ENCODE measurements around the gene ARMH1.

ARMH1 gene

DNA sequence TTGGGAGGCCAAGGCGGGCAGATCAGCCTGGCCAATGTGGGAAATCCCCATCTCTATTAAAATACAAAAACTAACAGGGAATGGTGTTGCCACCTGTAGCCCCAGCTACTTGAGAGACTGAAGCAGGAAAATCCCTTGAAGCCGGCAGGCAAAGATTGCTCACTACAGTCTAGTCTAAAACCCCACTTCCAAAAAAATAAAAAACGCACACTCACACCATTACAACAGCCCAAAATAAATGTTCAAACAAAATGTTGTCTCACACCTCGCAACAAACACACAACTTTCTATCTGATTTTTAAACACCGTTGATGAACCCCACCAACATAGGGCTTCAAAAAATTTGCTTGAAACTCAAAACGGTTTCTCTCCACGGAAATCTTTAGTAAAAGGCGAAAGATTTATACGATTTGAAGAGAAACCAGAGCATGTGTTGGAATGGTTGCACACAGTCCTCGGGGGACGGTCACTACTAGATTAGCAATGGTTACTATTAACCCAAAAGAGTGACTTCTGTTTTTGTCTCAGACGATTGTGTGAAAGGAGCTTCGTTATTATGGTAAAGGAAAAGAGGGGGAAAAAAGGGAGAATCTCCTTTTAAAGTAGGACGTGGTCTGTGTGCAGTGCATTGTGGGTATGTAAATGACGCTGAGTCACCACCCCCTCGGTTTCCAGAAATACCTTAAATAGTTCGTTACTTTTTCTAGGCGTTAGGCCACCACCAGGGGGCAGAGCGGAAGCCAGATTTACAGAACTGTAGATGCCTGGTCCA lies 56.4 kb downstream of the ARMH1 start, which contains the start of gene RNU5D-1 (continued):
- TF ChIP-seq, protein P1, sequence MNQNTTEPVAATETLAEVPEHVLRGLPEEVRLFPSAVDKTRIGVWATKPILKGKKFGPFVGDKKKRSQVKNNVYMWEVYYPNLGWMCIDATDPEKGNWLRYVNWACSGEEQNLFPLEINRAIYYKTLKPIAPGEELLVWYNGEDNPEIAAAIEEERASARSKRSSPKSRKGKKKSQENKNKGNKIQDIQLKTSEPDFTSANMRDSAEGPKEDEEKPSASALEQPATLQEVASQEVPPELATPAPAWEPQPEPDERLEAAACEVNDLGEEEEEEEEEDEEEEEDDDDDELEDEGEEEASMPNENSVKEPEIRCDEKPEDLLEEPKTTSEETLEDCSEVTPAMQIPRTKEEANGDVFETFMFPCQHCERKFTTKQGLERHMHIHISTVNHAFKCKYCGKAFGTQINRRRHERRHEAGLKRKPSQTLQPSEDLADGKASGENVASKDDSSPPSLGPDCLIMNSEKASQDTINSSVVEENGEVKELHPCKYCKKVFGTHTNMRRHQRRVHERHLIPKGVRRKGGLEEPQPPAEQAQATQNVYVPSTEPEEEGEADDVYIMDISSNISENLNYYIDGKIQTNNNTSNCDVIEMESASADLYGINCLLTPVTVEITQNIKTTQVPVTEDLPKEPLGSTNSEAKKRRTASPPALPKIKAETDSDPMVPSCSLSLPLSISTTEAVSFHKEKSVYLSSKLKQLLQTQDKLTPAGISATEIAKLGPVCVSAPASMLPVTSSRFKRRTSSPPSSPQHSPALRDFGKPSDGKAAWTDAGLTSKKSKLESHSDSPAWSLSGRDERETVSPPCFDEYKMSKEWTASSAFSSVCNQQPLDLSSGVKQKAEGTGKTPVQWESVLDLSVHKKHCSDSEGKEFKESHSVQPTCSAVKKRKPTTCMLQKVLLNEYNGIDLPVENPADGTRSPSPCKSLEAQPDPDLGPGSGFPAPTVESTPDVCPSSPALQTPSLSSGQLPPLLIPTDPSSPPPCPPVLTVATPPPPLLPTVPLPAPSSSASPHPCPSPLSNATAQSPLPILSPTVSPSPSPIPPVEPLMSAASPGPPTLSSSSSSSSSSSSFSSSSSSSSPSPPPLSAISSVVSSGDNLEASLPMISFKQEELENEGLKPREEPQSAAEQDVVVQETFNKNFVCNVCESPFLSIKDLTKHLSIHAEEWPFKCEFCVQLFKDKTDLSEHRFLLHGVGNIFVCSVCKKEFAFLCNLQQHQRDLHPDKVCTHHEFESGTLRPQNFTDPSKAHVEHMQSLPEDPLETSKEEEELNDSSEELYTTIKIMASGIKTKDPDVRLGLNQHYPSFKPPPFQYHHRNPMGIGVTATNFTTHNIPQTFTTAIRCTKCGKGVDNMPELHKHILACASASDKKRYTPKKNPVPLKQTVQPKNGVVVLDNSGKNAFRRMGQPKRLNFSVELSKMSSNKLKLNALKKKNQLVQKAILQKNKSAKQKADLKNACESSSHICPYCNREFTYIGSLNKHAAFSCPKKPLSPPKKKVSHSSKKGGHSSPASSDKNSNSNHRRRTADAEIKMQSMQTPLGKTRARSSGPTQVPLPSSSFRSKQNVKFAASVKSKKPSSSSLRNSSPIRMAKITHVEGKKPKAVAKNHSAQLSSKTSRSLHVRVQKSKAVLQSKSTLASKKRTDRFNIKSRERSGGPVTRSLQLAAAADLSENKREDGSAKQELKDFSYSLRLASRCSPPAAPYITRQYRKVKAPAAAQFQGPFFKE (tag by site-specific recombination; IDR thresholded peaks at IDR 0.05; ENCODE audit: borderline replicate concordance), result no peak
- TF ChIP-seq ZNF324 (tag by site-specific recombination; IDR thresholded peaks at IDR 0.05), result peak; percentile 76; the same call in 1 of the 2 replicates
- TF ChIP-seq ZNF549 (tag by site-specific recombination; IDR thresholded peaks at IDR 0.05), result no peak
- TF ChIP-seq ZNF658 (tag by site-specific recombination; IDR thresholded peaks at IDR 0.05), result no peak
- TF ChIP-seq ZXDB (tag by site-specific recombination; IDR thresholded peaks at IDR 0.05), result peak; percentile 87
- peak; percentile 90 for TF ChIP-seq ZFP69B (tag by site-specific recombination; IDR thresholded peaks at IDR 0.05)
- no peak for TF ChIP-seq ZNF404 (tag by site-specific recombination; IDR thresholded peaks at IDR 0.05)
- TF ChIP-seq, protein P2, sequence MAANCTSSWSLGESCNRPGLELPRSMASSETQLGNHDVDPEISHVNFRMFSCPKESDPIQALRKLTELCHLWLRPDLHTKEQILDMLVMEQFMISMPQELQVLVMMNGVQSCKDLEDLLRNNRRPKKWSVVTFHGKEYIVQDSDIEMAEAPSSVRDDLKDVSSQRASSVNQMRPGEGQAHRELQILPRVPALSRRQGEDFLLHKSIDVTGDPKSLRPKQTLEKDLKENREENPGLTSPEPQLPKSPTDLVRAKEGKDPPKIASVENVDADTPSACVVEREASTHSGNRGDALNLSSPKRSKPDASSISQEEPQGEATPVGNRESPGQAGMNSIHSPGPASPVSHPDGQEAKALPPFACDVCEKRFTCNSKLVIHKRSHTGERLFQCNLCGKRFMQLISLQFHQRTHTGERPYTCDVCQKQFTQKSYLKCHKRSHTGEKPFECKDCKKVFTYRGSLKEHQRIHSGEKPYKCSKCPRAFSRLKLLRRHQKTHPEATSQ (tag by site-specific recombination; IDR thresholded peaks at IDR 0.05), result no peak
- TF ChIP-seq ZSCAN30 (tag by site-specific recombination; IDR thresholded peaks at IDR 0.05), result peak; percentile 43; the same call in 1 of the 2 replicates
- TF ChIP-seq ZNF239 (tag by site-specific recombination; IDR thresholded peaks at IDR 0.05), result 0 out of 2 replicates have a peak, but pooled peaks have one; percentile 7
- TF ChIP-seq, protein P3, sequence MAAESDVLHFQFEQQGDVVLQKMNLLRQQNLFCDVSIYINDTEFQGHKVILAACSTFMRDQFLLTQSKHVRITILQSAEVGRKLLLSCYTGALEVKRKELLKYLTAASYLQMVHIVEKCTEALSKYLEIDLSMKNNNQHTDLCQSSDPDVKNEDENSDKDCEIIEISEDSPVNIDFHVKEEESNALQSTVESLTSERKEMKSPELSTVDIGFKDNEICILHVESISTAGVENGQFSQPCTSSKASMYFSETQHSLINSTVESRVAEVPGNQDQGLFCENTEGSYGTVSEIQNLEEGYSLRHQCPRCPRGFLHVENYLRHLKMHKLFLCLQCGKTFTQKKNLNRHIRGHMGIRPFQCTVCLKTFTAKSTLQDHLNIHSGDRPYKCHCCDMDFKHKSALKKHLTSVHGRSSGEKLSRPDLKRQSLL (tag by site-specific recombination; IDR thresholded peaks at IDR 0.05), result no peak
- TF ChIP-seq ZNF560 (tag by site-specific recombination; IDR thresholded peaks at IDR 0.05; ENCODE audit: borderline replicate concordance), result no peak
- no peak for TF ChIP-seq ZNF146 (tag by site-specific recombination; IDR thresholded peaks at IDR 0.05)
- TF ChIP-seq YY1 (tag by site-specific recombination; IDR thresholded peaks at IDR 0.05), result peak; percentile 23; the same call in 1 of the 2 replicates
- no peak for TF ChIP-seq ZNF169 (tag by site-specific recombination; IDR thresholded peaks at IDR 0.05)
- peak; percentile 39; the same call in 1 of the 2 replicates for TF ChIP-seq REPIN1 (tag by site-specific recombination; IDR thresholded peaks at IDR 0.05; ENCODE audit: low read depth)
- TF ChIP-seq, protein P4, sequence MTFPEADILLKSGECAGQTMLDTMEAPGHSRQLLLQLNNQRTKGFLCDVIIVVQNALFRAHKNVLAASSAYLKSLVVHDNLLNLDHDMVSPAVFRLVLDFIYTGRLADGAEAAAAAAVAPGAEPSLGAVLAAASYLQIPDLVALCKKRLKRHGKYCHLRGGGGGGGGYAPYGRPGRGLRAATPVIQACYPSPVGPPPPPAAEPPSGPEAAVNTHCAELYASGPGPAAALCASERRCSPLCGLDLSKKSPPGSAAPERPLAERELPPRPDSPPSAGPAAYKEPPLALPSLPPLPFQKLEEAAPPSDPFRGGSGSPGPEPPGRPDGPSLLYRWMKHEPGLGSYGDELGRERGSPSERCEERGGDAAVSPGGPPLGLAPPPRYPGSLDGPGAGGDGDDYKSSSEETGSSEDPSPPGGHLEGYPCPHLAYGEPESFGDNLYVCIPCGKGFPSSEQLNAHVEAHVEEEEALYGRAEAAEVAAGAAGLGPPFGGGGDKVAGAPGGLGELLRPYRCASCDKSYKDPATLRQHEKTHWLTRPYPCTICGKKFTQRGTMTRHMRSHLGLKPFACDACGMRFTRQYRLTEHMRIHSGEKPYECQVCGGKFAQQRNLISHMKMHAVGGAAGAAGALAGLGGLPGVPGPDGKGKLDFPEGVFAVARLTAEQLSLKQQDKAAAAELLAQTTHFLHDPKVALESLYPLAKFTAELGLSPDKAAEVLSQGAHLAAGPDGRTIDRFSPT (tag by site-specific recombination; IDR thresholded peaks at IDR 0.05), result 0 out of 2 replicates have a peak, but pooled peaks have one; percentile 12
- TF ChIP-seq, protein P5, sequence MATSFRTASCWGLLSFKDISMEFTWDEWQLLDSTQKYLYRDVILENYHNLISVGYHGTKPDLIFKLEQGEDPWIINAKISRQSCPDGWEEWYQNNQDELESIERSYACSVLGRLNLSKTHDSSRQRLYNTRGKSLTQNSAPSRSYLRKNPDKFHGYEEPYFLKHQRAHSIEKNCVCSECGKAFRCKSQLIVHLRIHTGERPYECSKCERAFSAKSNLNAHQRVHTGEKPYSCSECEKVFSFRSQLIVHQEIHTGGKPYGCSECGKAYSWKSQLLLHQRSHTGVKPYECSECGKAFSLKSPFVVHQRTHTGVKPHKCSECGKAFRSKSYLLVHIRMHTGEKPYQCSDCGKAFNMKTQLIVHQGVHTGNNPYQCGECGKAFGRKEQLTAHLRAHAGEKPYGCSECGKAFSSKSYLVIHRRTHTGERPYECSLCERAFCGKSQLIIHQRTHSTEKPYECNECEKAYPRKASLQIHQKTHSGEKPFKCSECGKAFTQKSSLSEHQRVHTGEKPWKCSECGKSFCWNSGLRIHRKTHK (tag by site-specific recombination; IDR thresholded peaks at IDR 0.05), result no peak
- TF ChIP-seq, protein P6, sequence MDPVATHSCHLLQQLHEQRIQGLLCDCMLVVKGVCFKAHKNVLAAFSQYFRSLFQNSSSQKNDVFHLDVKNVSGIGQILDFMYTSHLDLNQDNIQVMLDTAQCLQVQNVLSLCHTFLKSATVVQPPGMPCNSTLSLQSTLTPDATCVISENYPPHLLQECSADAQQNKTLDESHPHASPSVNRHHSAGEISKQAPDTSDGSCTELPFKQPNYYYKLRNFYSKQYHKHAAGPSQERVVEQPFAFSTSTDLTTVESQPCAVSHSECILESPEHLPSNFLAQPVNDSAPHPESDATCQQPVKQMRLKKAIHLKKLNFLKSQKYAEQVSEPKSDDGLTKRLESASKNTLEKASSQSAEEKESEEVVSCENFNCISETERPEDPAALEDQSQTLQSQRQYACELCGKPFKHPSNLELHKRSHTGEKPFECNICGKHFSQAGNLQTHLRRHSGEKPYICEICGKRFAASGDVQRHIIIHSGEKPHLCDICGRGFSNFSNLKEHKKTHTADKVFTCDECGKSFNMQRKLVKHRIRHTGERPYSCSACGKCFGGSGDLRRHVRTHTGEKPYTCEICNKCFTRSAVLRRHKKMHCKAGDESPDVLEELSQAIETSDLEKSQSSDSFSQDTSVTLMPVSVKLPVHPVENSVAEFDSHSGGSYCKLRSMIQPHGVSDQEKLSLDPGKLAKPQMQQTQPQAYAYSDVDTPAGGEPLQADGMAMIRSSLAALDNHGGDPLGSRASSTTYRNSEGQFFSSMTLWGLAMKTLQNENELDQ (tag by site-specific recombination; IDR thresholded peaks at IDR 0.05; ENCODE audit: low read depth), result no peak
- peak; percentile 53 for TF ChIP-seq SP3 (tag by site-specific recombination; IDR thresholded peaks at IDR 0.05)
- peak; percentile 62 for TF ChIP-seq GLIS1 (tag by site-specific recombination; IDR thresholded peaks at IDR 0.05)
- no peak; the same call in 1 of the 2 replicates for TF ChIP-seq ZBTB48 (tag by site-specific recombination; IDR thresholded peaks at IDR 0.05)
- TF ChIP-seq ZFP37 (tag by site-specific recombination; IDR thresholded peaks at IDR 0.05), result peak; percentile 81

All from HEK293 (cell line).